Measurements from ENCODE around the gene UBQLNL. TPM values are rescaled to one million over a fixed set of nuclear protein-coding genes. Genes with fewer than 3 reads are reported as not detected.
A peak's percentile ranks its signal among the peaks of the same experiment; 100 is the strongest.

The UBQLNL gene
- total and polyA plus RNA-seq, 2 of the 13 experiments (the other 11 are each of a cell fraction or from before 2014, with no cell fraction given): 0.08 TPM; not detected in 1

DNA sequence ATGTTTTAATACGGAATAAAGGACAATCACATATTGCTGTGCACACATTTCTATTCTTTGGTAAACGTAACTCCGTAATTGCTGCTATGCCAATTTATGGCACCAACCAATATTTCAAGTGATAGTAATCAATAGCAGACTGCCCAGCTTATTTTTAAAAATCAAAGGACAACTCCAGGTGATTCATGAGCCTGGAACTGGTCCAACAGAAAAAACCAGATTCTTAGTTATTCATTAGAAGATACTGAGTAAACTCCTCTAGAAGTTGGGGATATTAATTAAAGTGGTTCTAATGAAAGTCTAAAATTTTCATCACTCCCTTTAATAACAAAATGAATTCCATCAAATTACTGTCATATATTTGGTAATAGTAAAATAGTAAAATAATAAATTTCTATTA is 41.3 kb upstream of the UBQLNL start (continued):
- no peak for TF ChIP-seq NR2C2 (CRISPR knock-in tag; IDR thresholded peaks at IDR 0.05; ENCODE audit: borderline replicate concordance)

DNA sequence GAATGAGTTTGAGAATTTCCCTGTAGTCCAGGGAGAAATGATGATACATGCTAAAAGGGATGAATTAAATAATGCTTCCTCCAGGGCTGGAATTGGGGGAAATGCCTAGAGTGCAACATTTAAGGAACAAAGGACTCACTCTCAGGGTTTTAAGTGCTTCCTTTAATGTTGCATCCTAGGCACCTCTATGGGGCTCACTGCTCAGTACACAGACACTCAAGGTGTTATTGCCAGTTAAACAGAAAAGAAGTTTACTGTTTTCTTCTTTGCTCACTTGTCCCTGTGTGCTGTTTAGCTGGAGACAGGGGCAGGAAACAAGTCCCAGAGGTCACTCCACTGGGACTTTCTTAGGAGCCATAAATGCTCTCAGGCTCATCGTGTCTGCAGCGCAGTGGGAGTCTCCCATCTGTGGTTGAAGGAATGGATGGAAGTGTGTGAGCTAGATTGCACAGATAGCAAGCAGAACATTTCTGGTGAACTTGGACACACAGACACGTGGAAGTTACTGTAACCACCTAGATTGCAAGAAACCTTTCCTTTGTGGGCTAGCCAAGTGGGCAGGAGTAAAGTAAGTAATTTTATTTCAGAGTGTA is 40.2 kb upstream of the UBQLNL start:
- Histone ChIP-seq H3K27ac (ENCODE audit: extremely low read length, insufficient read depth, low read length) (no peak overlapping the region), H3K9me3 (ENCODE audit: low read length) (no peaks in the 10 kb centered on the region), H3K4me1 (ENCODE audit: insufficient read depth, low read length) (no peaks in the 10 kb centered on the region), H4K20me1 (ENCODE audit: insufficient read depth, low read length) (no peaks in the 10 kb centered on the region), H3K27me3 (ENCODE audit: control insufficient read depth in 1 of 2, insufficient read depth in 2 of 2, low read length in 2 of 2) (no peaks in the 10 kb centered on the region), H3K9ac (ENCODE audit: insufficient read depth, low read depth, low read length) (no peak overlapping the region), H3K4me2 (ENCODE audit: low read depth, low read length) (no peak overlapping the region), H3K36me3 (replicated peaks in 1 of 2; ENCODE audit: control insufficient read depth in 1 of 2, insufficient read depth in 2 of 2, low read length in 2 of 2) (no peaks in the 10 kb centered on the region), H3K79me2 (ENCODE audit: insufficient read depth, low read length) (no peaks in the 10 kb centered on the region), H3K4me3 (replicated peaks in 1 of 3; ENCODE audit: insufficient read depth in 1 of 3, low read depth in 2 of 3, low read length in 3 of 3) (no peak overlapping the region), H2AFZ (ENCODE audit: low read length) (no peak overlapping the region)
- no TSS peak for BruUV-seq (replicated peaks)
- ChIA-PET POLR2A (no interaction called here), CTCF (ENCODE audit: low intra/inter-chr PET ratio, low total read pairs) (no interaction called here)
- in situ Hi-C loops (cut with HindIII; ENCODE audit: extremely low pct_ligation_motif_present, low pct_unique_long_range_greater_than_20kb): no loop called here
- TF ChIP-seq, protein P1, sequence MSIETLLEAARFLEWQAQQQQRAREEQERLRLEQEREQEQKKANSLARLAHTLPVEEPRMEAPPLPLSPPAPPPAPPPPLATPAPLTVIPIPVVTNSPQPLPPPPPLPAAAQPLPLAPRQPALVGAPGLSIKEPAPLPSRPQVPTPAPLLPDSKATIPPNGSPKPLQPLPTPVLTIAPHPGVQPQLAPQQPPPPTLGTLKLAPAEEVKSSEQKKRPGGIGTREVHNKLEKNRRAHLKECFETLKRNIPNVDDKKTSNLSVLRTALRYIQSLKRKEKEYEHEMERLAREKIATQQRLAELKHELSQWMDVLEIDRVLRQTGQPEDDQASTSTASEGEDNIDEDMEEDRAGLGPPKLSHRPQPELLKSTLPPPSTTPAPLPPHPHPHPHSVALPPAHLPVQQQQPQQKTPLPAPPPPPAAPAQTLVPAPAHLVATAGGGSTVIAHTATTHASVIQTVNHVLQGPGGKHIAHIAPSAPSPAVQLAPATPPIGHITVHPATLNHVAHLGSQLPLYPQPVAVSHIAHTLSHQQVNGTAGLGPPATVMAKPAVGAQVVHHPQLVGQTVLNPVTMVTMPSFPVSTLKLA (IDR thresholded peaks at IDR 0.05): 0 out of 2 replicates have a peak, but pooled peaks have one; percentile 37
- TF ChIP-seq, protein P2, sequence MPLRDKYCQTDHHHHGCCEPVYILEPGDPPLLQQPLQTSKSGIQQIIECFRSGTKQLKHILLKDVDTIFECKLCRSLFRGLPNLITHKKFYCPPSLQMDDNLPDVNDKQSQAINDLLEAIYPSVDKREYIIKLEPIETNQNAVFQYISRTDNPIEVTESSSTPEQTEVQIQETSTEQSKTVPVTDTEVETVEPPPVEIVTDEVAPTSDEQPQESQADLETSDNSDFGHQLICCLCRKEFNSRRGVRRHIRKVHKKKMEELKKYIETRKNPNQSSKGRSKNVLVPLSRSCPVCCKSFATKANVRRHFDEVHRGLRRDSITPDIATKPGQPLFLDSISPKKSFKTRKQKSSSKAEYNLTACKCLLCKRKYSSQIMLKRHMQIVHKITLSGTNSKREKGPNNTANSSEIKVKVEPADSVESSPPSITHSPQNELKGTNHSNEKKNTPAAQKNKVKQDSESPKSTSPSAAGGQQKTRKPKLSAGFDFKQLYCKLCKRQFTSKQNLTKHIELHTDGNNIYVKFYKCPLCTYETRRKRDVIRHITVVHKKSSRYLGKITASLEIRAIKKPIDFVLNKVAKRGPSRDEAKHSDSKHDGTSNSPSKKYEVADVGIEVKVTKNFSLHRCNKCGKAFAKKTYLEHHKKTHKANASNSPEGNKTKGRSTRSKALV (CRISPR knock-in tag; IDR thresholded peaks at IDR 0.05): no peak
- WGBS (ENCODE audit: low lambda C conversion rate): 17% methylated on average over 2 of the region's 3 CpGs
- DNase-seq (ENCODE audit: low spot score) (no peak), ATAC-seq (no peak), FAIRE-seq (no peak)
- intact Hi-C loops (cut with micrococcal nuclease; ENCODE audit: unreplicated experiment): no loop called here
